HK-2 (cell line): Measurements from ENCODE around the gene GHDC.
"Not testable (repeated sequence)": the region's sequence is repeated elsewhere in the genome, so short reads cannot be mapped to it uniquely, and the experiment has no call there.

Source experiments
- DNase-seq: peaks from one replicate; pipeline ENCODE4 v3.0.0-alpha.2; 2018; ENCODE audit not compliant: unreplicated experiment

Gene GHDC

GRCh38 chr17:42193969-42194899, at the start of gene GHDC:
Gene GHDC, minus strand, starts transcription at chr17:42194494. Its CDS starts 913 bp downstream, at chr17:42193581.
- DNase-seq, result peak; percentile 71

GRCh38 chr17:42243493-42243982, 49.2 kb upstream of the GHDC start:
- no peak for DNase-seq

- no peak for DNase-seq
Observed at GRCh38 chr17:42241871-42242270, 47.6 kb upstream of the GHDC start.

GRCh38 chr17:42240863-42241262, 46.6 kb upstream of the GHDC start:
- DNase-seq, result not testable (repeated sequence)

GRCh38 chr17:42240201-42240600, 45.9 kb upstream of the GHDC start:
- DNase-seq, result no peak

GRCh38 chr17:42239576-42239975, 45.3 kb upstream of the GHDC start:
- DNase-seq, result not testable (repeated sequence)

GRCh38 chr17:42236760-42237159, 42.5 kb upstream of the GHDC start:
- no peak for DNase-seq

GRCh38 chr17:42233994-42234393, 39.7 kb upstream of the GHDC start:
- no peak for DNase-seq

- no peak for DNase-seq
Observed at GRCh38 chr17:42233156-42233555, 38.9 kb upstream of the GHDC start.

- DNase-seq, result no peak
Observed at GRCh38 chr17:42230225-42230624, 35.9 kb upstream of the GHDC start.

GRCh38 chr17:42227849-42228700, 33.8 kb upstream of the GHDC start:
- no peak for DNase-seq

- no peak for DNase-seq
Observed at GRCh38 chr17:42225646-42226045, 31.4 kb upstream of the GHDC start.

GRCh38 chr17:42224651-42225050, 30.4 kb upstream of the GHDC start:
- no peak for DNase-seq

GRCh38 chr17:42221886-42222745, 27.8 kb upstream of the GHDC start:
- peak; percentile 25 for DNase-seq

- DNase-seq, result not testable (repeated sequence)
Observed at GRCh38 chr17:42219280-42219679, 25.0 kb upstream of the GHDC start.

GRCh38 chr17:42214156-42214555, 19.9 kb upstream of the GHDC start:
- DNase-seq, result no peak

GRCh38 chr17:42212382-42212781, 18.1 kb upstream of the GHDC start:
- no peak for DNase-seq

- not testable (repeated sequence) for DNase-seq
Observed at GRCh38 chr17:42211921-42212341, 17.6 kb upstream of the GHDC start.

- no peak for DNase-seq
Observed at GRCh38 chr17:42210046-42210445, 15.8 kb upstream of the GHDC start.

GRCh38 chr17:42206153-42206612, 11.9 kb upstream of the GHDC start:
- not testable (repeated sequence) for DNase-seq

GRCh38 chr17:42203354-42203753, 9.1 kb upstream of the GHDC start:
- DNase-seq, result no peak
